DOHH2 (cell line): ENCODE results near the gene GALNS.

Experiments
- H3F3A ChIP-seq: fragments of 200-600 bp; sonication (generic), shearing (Covaris generic); 2 replicates; pipeline ENCODE4 v1.6.0; 2016; ENCODE audit warnings: antibody characterized with exemption, mild to moderate bottlenecking; ENCODE audit not compliant: control insufficient read depth, insufficient read depth
- H3K27ac ChIP-seq: fragments of 200-600 bp; sonication (generic); 2 replicates; pipeline ENCODE4 v1.5.1; 2014; ENCODE audit warnings: low read depth, mild to moderate bottlenecking, low read length, moderate library complexity
- H3K27me3 ChIP-seq: fragments of 200-600 bp; sonication (generic); 2 replicates; pipeline ENCODE4 v1.6.1; 2014; ENCODE audit warnings: mild to moderate bottlenecking, low read length, mixed read lengths; ENCODE audit not compliant: control insufficient read depth
- H3K36me3 ChIP-seq: fragments of 200-600 bp; sonication (generic); 2 replicates; pipeline ENCODE4 v1.6.1; 2014; ENCODE audit warnings: mild to moderate bottlenecking, low read length, moderate library complexity, mixed read lengths; ENCODE audit not compliant: control insufficient read depth
- H3K4me1 ChIP-seq: fragments of 200-600 bp; sonication (generic); 2 replicates; pipeline ENCODE4 v1.6.1; 2014; ENCODE audit warnings: mild to moderate bottlenecking, low read length, mixed read lengths; ENCODE audit not compliant: control insufficient read depth
- H3K4me2 ChIP-seq: fragments of 200-600 bp; sonication (generic); 2 replicates; pipeline ENCODE4 v1.6.0; 2014; ENCODE audit warnings: mild to moderate bottlenecking, low read length, moderate library complexity
- H3K4me3 ChIP-seq: fragments of 200-600 bp; sonication (generic); 2 replicates; pipeline ENCODE4 v1.5.1; 2014; ENCODE audit warnings: mild to moderate bottlenecking, low read length, mixed read lengths
- H3K79me2 ChIP-seq: fragments of 200-600 bp; sonication (generic); 2 replicates; pipeline ENCODE4 v1.6.1; 2014; ENCODE audit warnings: mild to moderate bottlenecking, low read length, mixed read lengths; ENCODE audit not compliant: control insufficient read depth
- H3K9me2 ChIP-seq: fragments of 200-600 bp; sonication (generic); replicated peaks from 2 replicates; pipeline ENCODE4 v1.6.1; 2014; ENCODE audit warnings: mild to moderate bottlenecking, low read length, mixed read lengths; ENCODE audit not compliant: control insufficient read depth
- H3K9me3 ChIP-seq: fragments of 200-600 bp; sonication (generic); 2 replicates; pipeline ENCODE4 v1.6.1; 2014; ENCODE audit warnings: antibody characterized with exemption, low read length, mixed read lengths; ENCODE audit not compliant: control insufficient read depth, insufficient read depth
- H4K20me1 ChIP-seq: fragments of 200-600 bp; sonication (generic); 2 replicates; pipeline ENCODE4 v1.6.0; 2014; ENCODE audit warnings: low read depth, mild to moderate bottlenecking, antibody characterized with exemption, low read length, moderate library complexity; ENCODE audit not compliant: control insufficient read depth, insufficient read depth
- EZH2phosphoT487 ChIP-seq: fragments of 200-600 bp; sonication (generic); IDR thresholded peaks from 2 replicates; pipeline ENCODE4 v1.6.1; 2017; ENCODE audit warnings: borderline replicate concordance, mild to moderate bottlenecking, antibody characterized with exemption, low read length, moderate library complexity, mixed read lengths
- TF ChIP-seq, protein P1 (sequence below): fragments of 200-600 bp; sonication (generic); IDR thresholded peaks from one replicate; pipeline ENCODE4 v1.5.1; 2014; ENCODE audit warnings: antibody characterized with exemption, mild to moderate bottlenecking, low read depth, low read length; ENCODE audit not compliant: poor library complexity, severe bottlenecking

Gene GALNS

DNA sequence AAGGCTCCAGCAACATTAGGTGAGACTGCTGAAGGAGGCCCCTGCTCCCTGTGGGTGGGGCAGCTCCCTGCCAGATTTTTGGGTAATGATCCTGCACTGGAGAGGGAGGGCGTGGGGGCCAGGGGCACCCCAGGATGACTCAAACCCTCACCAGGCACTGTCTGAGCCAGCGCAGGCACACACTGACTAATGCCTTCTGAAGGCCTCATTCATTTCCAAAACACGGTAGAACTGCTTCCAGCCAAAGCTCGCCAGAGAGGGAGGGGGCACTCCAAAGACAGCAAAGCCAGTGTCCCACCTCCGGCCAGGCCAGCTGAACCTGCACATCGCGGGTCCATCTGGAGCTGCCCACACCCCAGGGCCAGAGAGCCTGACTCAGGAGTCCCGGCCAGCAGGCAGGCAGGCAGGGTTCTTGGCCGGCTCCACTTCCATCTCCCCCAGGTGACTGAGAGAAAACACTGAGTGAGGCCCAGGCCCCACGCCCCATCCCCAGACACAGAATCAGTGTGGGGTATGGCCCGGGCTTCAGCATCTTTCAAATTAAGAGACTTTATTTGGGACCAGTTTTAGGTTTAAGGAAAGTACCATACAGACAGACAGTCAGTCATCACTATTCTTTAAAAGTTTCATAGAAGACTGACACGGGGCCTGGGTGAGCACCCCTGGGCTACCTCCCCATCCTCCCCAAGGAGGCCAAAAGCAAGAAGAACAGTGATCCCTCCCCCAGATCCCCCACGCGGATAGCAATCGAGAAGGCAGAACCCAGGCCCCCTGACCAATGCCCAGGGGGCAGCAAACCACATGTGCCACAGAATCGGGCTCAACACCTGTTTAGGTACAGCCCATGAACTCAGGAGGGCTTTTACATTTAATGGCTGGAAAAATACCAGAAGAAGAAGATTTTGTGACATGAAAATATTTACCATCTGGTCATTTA is 74.0 kb downstream of the GALNS start:
- Histone ChIP-seq H3K9me2 (no peaks in the 10 kb centered on the region), H3K27ac (peak overlapping the region; percentile 52; the same call in 1 of the 2 replicates), H4K20me1 (peaks cover 20% of the 10 kb centered on the region), H3K79me2 (peaks cover 80% of the 10 kb centered on the region), H3K4me1 (peaks cover 46% of the 10 kb centered on the region), H3K4me3 (peak overlapping the region; percentile 98), H3K36me3 (peaks cover 55% of the 10 kb centered on the region), H3K27me3 (no peaks in the 10 kb centered on the region), H3K4me2 (peak overlapping the region; percentile 92), H3F3A (peaks cover 6% of the 10 kb centered on the region), H3K9me3 (no peaks in the 10 kb centered on the region)
- TF ChIP-seq EZH2phosphoT487 = no peak
- TF ChIP-seq, protein P1, sequence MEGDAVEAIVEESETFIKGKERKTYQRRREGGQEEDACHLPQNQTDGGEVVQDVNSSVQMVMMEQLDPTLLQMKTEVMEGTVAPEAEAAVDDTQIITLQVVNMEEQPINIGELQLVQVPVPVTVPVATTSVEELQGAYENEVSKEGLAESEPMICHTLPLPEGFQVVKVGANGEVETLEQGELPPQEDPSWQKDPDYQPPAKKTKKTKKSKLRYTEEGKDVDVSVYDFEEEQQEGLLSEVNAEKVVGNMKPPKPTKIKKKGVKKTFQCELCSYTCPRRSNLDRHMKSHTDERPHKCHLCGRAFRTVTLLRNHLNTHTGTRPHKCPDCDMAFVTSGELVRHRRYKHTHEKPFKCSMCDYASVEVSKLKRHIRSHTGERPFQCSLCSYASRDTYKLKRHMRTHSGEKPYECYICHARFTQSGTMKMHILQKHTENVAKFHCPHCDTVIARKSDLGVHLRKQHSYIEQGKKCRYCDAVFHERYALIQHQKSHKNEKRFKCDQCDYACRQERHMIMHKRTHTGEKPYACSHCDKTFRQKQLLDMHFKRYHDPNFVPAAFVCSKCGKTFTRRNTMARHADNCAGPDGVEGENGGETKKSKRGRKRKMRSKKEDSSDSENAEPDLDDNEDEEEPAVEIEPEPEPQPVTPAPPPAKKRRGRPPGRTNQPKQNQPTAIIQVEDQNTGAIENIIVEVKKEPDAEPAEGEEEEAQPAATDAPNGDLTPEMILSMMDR = no peak

DNA sequence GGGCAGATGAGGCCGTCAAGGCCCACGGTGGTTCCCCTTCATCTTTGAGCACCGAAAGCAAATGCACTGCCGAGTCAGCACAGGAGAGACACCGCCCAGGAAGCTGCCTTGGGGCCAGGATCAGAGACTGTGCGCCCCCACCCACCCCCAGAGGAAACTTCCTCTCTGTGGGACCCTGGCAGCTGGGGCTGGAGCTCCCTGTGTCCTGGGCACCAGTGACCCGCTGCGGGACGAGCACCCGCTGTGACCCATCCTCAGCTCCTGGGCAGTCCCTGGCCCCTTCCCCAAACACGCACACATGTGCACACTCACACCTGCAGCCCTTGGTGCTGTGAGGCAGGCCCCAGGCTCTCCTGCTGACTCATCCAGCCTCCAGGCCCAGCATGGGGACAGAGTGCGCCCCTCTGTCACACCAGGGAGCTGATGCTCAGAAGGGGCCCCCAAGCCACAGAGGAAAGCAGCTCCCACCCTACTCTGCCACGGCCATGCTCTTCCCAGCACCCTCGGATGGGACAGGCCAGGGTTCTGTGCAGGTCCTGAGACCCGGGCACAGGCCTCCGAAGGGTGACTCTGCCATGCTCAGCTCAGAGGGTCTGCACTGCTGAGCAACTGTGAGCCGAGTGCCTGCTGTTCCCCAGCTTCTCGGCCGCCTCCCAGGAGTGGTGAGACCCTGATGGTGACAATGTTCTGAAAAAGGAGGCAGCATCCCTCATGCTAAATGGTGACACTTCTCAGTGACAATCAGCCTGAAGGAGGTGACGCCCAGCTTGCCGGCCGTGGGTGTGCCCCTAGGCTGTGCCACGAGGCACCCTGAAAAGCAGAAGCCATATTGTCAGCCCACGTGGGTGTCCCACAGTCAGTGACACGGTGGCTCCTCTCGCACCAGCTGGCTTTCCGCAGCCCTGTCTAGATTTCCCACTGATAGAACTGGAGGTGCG is 75.3 kb downstream of the GALNS start:
- Histone ChIP-seq H4K20me1 (peaks cover 20% of the 10 kb centered on the region), H3K4me3 (peak overlapping the region; percentile 98), H3F3A (no peaks in the 10 kb centered on the region), H3K79me2 (peaks cover 94% of the 10 kb centered on the region), H3K4me1 (peaks cover 46% of the 10 kb centered on the region), H3K27me3 (no peaks in the 10 kb centered on the region), H3K36me3 (peaks cover 58% of the 10 kb centered on the region), H3K27ac (peak overlapping the region; percentile 6; the same call in 1 of the 2 replicates), H3K4me2 (peak overlapping the region; percentile 92), H3K9me2 (no peaks in the 10 kb centered on the region), H3K9me3 (no peaks in the 10 kb centered on the region)
- no peak for TF ChIP-seq EZH2phosphoT487
- TF ChIP-seq, protein P1 = no peak

DNA sequence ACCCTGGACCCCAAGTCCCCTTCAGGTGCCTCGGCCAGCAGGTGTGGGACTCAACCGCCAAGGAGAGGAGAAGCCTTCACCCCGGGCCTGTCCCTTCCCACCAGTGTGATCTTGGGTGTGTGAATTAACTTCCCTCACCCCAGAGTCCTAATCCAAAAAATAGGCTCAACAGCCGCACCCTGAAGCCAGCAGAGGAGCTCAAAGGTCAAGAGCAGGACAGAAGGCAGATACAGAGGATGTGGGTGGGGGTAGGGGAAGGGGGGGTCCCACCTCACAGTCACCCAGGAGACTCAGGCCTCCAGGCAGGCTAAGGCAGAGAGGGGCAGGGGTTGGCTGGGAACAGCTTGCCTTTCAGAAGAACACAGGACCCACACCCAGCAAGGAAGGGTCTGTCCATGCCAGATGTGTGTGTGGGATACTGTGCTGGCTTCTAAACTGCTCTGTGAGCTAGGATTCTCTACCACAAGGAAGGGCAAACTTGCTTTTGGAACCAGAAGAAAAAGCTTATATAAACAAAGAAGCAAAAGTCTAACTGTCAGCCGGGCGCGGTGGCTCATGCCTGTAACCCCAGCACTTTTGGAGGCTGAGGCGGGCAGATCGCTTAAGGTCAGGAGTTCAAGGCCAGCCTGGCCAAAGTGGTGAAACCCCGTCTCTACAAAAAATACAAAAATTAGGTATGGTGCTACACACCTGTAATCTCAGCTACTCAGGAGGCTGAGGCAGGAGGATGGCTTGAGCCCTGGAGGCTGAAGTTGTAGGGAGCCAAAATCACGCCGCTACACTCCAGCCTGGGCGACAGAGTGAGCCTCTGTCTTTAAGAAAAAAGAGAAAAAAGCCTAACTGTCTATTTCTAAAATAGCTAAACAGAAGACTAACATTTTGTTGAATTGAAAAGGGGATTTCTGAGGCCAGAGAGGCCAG is 76.3 kb downstream of the GALNS start:
- Histone ChIP-seq H3K9me3 (no peaks in the 10 kb centered on the region), H3K4me2 (peak overlapping the region; percentile 92), H3K4me1 (peaks cover 41% of the 10 kb centered on the region), H3K4me3 (peak overlapping the region; percentile 98), H3K27me3 (no peaks in the 10 kb centered on the region), H3K79me2 (peaks cover 100% of the 10 kb centered on the region), H3K27ac (no peak overlapping the region), H3F3A (no peaks in the 10 kb centered on the region), H3K9me2 (no peaks in the 10 kb centered on the region), H4K20me1 (peaks cover 20% of the 10 kb centered on the region), H3K36me3 (peaks cover 58% of the 10 kb centered on the region)
- TF ChIP-seq, protein P1 = no peak
- TF ChIP-seq EZH2phosphoT487 = no peak
